Fibroblast of lung (primary cell): Measurements from ENCODE around the gene PRKACB. TPM values are rescaled to one million over a fixed set of nuclear protein-coding genes. Genes with fewer than 3 reads are reported as not detected.

ENCODE experiments used
- DNase-seq, 2 donors: peaks; one replicate each; pipeline versions ENCODE4 v3.0.0 to v3.0.0-alpha.2; 2010; ENCODE audit warnings: low read depth in 2 of 2
- H2AFZ ChIP-seq: 2 replicates; pipeline ENCODE4 v1.5.1; 2012; ENCODE audit warnings: low read length, control low read depth, inconsistent platforms
- H3K27ac ChIP-seq: 2 replicates; pipeline ENCODE4 v1.5.1; 2011; ENCODE audit warnings: low read length, control low read depth; ENCODE audit not compliant: insufficient read depth
- H3K27me3 ChIP-seq: 2 replicates; pipeline ENCODE4 v1.5.1; 2011; ENCODE audit warnings: mild to moderate bottlenecking, low read length; ENCODE audit not compliant: control insufficient read depth, insufficient read depth
- H3K36me3 ChIP-seq: 2 replicates; pipeline ENCODE4 v1.5.1; 2011; ENCODE audit warnings: low read length; ENCODE audit not compliant: control insufficient read depth, insufficient read depth
- H3K4me1 ChIP-seq: 2 replicates; pipeline ENCODE4 v1.5.1; 2011; ENCODE audit warnings: low read length; ENCODE audit not compliant: control insufficient read depth, insufficient read depth; ENCODE audit errors: extremely low read depth
- H3K4me2 ChIP-seq: 2 replicates; pipeline ENCODE4 v1.5.1; 2011; ENCODE audit warnings: low read length, control low read depth; ENCODE audit not compliant: insufficient read depth; ENCODE audit errors: extremely low read depth
- H3K4me3 ChIP-seq, 4 experiments: fragments of 200-600 bp in 1 of 4; sonication (generic) in 1 of 4; replicated peaks in 1 of 4; 2 replicates each; pipeline ENCODE4 v1.5.1; 2011 to 2016; ENCODE audit warnings: low read length in 4 of 4, low read depth in 3 of 4, mild to moderate bottlenecking in 3 of 4, control low read depth in 2 of 4, inconsistent platforms in 1 of 4, mixed read lengths in 1 of 4; ENCODE audit not compliant: insufficient read depth in 1 of 4; ENCODE audit errors: control extremely low read depth in 1 of 4
- H3K79me2 ChIP-seq: 2 replicates; pipeline ENCODE4 v1.5.1; 2012; ENCODE audit warnings: mild to moderate bottlenecking, low read length, inconsistent platforms; ENCODE audit not compliant: control insufficient read depth, insufficient read depth
- H3K9ac ChIP-seq: 2 replicates; pipeline ENCODE4 v1.5.1; 2011; ENCODE audit warnings: mild to moderate bottlenecking, low read length, control low read depth; ENCODE audit not compliant: insufficient read depth
- H3K9me3 ChIP-seq: 2 replicates; pipeline ENCODE4 v1.5.1; 2012; ENCODE audit warnings: low read depth, low read length; ENCODE audit not compliant: control insufficient read depth, insufficient read depth
- H4K20me1 ChIP-seq: 2 replicates; pipeline ENCODE4 v1.5.1; 2011; ENCODE audit warnings: low read length; ENCODE audit not compliant: control insufficient read depth, insufficient read depth; ENCODE audit errors: extremely low read depth
- CTCF ChIP-seq, 2 donors: IDR thresholded peaks in 1 of 2; conservative IDR thresholded peaks in 1 of 2; 1 replicate in 1 of 2; 2 replicates in 1 of 2; pipeline ENCODE4 v1.5.1; 2011 to 2012; ENCODE audit warnings: low read length in 2 of 2, control low read depth in 1 of 2, inconsistent platforms in 1 of 2, low read depth in 1 of 2, mild to moderate bottlenecking in 1 of 2
- EZH2 ChIP-seq: IDR thresholded peaks from 2 replicates; pipeline ENCODE4 v1.5.1; 2012; ENCODE audit warnings: low read length, control low read depth, mild to moderate bottlenecking; ENCODE audit errors: missing control alignments
- polyA plus RNA-seq, 2 donors: library from polyadenylated mRNA; depleted of rRNA in 1 of 2; stranded (reverse) in 1 of 2; unstranded in 1 of 2; fragments of >200 nt; gene quantifications; 2 replicates each; pipeline ENCODE4 v1.2.1, GENCODE V29; 2011 to 2012; ENCODE audit warnings: missing spikeins in 1 of 2
- total RNA-seq: library from RNA; depleted of rRNA; stranded (reverse); fragments of >200 nt; gene quantifications from 2 replicates; pipeline ENCODE4 v1.2.1, GENCODE V29; 2014

The PRKACB gene
- total and polyA plus RNA-seq, 2 donors (not counting 1 experiment from before 2014, with no cell fraction given): 22.0 to 32.6 TPM

GRCh38 chr1:84156210-84156621 lies 12.1 kb downstream of the PRKACB start:
- Histone ChIP-seq H3K27me3 (no peaks in the 10 kb centered on the region), H3K79me2 (no peaks in the 10 kb centered on the region), H3K27ac (no peak overlapping the region), H3K4me2 (no peak overlapping the region), H3K9ac (no peak overlapping the region), H3K9me3 (no peaks in the 10 kb centered on the region), H4K20me1 (no peaks in the 10 kb centered on the region), H3K4me3 (no peak overlapping the region), H3K36me3 (no peaks in the 10 kb centered on the region), H2AFZ (no peak overlapping the region), H3K4me1 (peaks cover 2% of the 10 kb centered on the region)
- TF ChIP-seq EZH2: no peak
- no peak for TF ChIP-seq CTCF (conservative IDR thresholded peaks at IDR 0.05 in 1 of 2, IDR thresholded peaks at IDR 0.05 in 1 of 2; ENCODE audit: low read depth in 1 of 2, low read length in 2 of 2)
- peak; percentile 86 to 93 for DNase-seq

- Histone ChIP-seq H3K27me3 (no peaks in the 10 kb centered on the region), H3K36me3 (no peaks in the 10 kb centered on the region), H3K4me1 (peaks cover 2% of the 10 kb centered on the region), H3K9me3 (no peaks in the 10 kb centered on the region), H3K79me2 (no peaks in the 10 kb centered on the region), H2AFZ (no peak overlapping the region), H3K4me2 (no peak overlapping the region), H3K27ac (no peak overlapping the region), H3K9ac (no peak overlapping the region), H4K20me1 (no peaks in the 10 kb centered on the region), H3K4me3 (no peak overlapping the region)
- no peak for DNase-seq
- no peak for TF ChIP-seq EZH2
Measured at GRCh38 chr1:84159533-84160240, 15.6 kb downstream of the PRKACB start.

- Histone ChIP-seq H3K27ac (no peak overlapping the region), H3K27me3 (no peaks in the 10 kb centered on the region), H3K9me3 (no peaks in the 10 kb centered on the region), H3K79me2 (no peaks in the 10 kb centered on the region), H3K4me2 (no peak overlapping the region), H3K4me3 (no peak overlapping the region), H4K20me1 (no peaks in the 10 kb centered on the region), H3K4me1 (peaks cover 2% of the 10 kb centered on the region), H3K9ac (no peak overlapping the region), H3K36me3 (no peaks in the 10 kb centered on the region), H2AFZ (no peak overlapping the region)
- no peak for DNase-seq
- TF ChIP-seq EZH2: no peak
- TF ChIP-seq CTCF (conservative IDR thresholded peaks at IDR 0.05 in 1 of 2, IDR thresholded peaks at IDR 0.05 in 1 of 2; ENCODE audit: low read depth in 1 of 2, low read length in 2 of 2): no peak
Measured at GRCh38 chr1:84162295-84162694, 18.2 kb downstream of the PRKACB start.
